Measurements from ENCODE around the gene ASAH2. TPM values are rescaled to one million over a fixed set of nuclear protein-coding genes. Genes with fewer than 3 reads are reported as not detected.
A peak's percentile ranks its signal among the peaks of the same experiment; 100 is the strongest.
"Not testable (repeated sequence)": the region's sequence is repeated elsewhere in the genome, so short reads cannot be mapped to it uniquely, and the experiment has no call there.

Gene ASAH2
- total RNA-seq, 3 donors from 2014 or later: 5.6 to 10.0 (median 7.7) TPM

DNA sequence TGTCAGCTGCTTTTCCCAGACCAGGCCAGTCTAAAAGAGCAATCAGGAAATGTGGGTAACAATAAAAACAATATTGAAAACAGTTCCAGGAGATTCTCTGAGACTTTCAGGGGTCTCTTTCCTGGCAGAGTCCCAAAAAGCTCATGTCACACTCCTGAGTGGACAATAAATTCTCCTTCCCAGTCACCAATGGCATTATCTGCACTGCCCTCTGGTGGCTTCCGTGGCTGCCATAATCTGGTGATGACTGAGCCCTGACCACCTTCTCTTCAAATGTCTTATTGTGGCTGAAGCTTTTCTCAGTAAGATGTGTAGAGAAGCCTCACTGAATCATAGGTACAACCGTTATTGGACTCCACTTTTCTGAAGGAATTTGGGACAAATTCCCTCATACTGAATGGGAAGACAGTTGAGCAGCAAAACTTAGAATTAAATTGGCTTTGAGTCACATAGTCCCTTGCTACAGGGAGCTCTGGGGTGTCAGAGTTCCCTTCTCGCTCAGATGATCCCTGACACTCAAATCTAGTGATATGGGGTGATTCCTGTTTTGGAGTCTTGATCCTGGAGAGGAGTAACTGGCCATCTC lies 24.4 kb upstream of the ASAH2 start:
- Mint-ChIP-seq H3K36me3 (ENCODE audit: insufficient read depth) (no peaks in the 10 kb centered on the region), H3K27me3 (ENCODE audit: low read depth) (peaks cover 19% of the 10 kb centered on the region), H3K4me1 (ENCODE audit: low read depth) (no peaks in the 10 kb centered on the region), H3K9me3 (no peaks in the 10 kb centered on the region), H3K4me3 (no peak overlapping the region)
- ATAC-seq: peak in 1 of 2 donors; percentile 58
- peak; percentile 11 for DNase-seq

GRCh38 chr10:50272531-50272930 lies 21.2 kb upstream of the ASAH2 start:
- Mint-ChIP-seq H3K4me3 (no peak overlapping the region), H3K9me3 (no peaks in the 10 kb centered on the region), H3K4me1 (ENCODE audit: low read depth) (no peaks in the 10 kb centered on the region), H3K27me3 (ENCODE audit: low read depth) (peaks cover 10% of the 10 kb centered on the region), H3K36me3 (ENCODE audit: insufficient read depth) (no peaks in the 10 kb centered on the region)
- no peak for ATAC-seq
- DNase-seq: no peak

DNA sequence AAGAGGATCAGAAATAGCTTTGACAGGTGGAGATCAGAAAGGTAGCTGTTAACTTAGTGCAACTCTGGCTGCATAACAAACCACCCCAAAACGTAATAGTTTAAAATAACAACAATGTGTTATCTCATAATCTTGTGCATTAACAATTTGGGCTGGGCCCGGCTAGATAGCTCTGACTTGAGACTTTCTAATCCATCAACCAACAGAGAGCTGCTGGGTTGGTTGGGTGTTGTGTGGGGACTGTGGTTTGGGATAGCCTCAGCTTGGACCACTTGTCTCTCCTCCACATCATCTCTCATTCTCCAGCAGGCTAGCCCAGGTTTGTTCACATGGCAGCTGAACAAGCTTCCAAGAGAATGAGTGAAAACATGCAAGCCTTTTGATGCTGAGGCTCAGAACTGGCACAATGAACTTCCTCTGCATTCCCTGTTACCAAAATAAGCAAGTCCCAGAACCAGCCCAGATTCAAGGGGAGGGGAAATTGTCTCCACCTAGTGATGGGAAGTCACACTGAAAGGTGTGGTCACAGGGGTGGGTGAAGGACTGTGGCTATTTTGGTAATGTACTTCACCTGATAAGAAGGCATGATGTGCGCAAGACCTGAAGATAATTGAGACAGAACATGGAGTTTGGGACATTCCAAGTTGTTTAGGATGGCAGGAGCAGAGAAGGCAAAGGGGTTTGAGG lies 20.4 kb upstream of the ASAH2 start:
- Mint-ChIP-seq H3K9me3 (no peaks in the 10 kb centered on the region), H3K4me3 (no peak overlapping the region), H3K36me3 (ENCODE audit: insufficient read depth) (no peaks in the 10 kb centered on the region), H3K27me3 (ENCODE audit: low read depth) (peaks cover 8% of the 10 kb centered on the region), H3K4me1 (ENCODE audit: low read depth) (no peaks in the 10 kb centered on the region)
- no peak for ATAC-seq
- DNase-seq: no peak

DNA sequence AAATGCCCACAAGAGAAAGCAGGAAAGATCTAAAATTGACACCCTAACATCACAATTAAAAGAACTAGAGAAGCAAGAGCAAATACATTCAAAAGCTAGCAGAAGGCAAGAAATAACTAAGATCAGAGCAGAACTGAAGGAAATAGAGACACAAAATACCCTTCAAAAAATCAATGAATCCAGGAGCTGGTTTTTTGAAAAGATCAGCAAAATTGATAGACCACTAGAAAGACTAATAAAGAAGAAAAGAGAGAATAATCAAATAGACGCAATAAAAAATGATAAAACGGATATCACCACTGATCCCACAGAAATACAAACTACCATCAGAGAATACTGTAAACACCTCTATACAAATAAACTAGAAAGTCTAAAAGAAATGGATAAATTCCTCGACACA lies 16.6 kb upstream of the ASAH2 start:
- not testable (repeated sequence) for H3K4me3 Mint-ChIP-seq; ATAC-seq; H3K4me1 Mint-ChIP-seq (ENCODE audit: low read depth)

DNA sequence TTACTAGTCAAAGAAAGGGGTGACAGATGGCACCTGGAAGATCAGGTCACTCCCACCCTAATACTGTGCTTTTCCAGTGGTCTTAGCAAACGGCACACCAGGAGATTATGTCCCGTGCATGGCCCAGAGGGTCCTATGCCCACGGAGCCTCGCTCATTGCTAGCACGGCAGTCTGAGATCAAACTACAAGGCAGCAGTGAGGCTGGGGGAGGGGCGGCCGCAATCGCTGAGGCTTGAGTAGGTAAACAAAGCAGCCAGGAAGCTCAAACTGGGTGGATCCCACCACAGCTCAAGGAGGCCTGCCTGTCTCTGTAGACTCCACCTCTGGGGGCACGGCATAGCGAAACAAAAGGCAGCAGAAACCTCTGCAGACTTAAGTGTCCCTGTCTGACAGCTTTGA lies 11.3 kb upstream of the ASAH2 start:
- H3K4me3 Mint-ChIP-seq; DNase-seq; H3K36me3 Mint-ChIP-seq (ENCODE audit: insufficient read depth); ATAC-seq; H3K9me3 Mint-ChIP-seq: not testable (repeated sequence)
- H3K4me1 Mint-ChIP-seq (ENCODE audit: low read depth): peaks cover 13% of the 10 kb centered on the region
- peaks cover 37% of the 10 kb centered on the region for H3K27me3 Mint-ChIP-seq (ENCODE audit: low read depth)

More for the DNA sequence above, 16.6 kb upstream of the ASAH2 start:
- not testable (repeated sequence) for H3K36me3 Mint-ChIP-seq (ENCODE audit: insufficient read depth); H3K9me3 Mint-ChIP-seq; DNase-seq
- peaks cover 25% of the 10 kb centered on the region for H3K27me3 Mint-ChIP-seq (ENCODE audit: low read depth)

- no peak overlapping the region for H3K4me3 Mint-ChIP-seq
- peaks cover 13% of the 10 kb centered on the region for H3K4me1 Mint-ChIP-seq (ENCODE audit: low read depth)
- no peak for DNase-seq
- ATAC-seq: peak; percentile 97 to 99
- H3K36me3 Mint-ChIP-seq (ENCODE audit: insufficient read depth): no peaks in the 10 kb centered on the region
- peaks cover 36% of the 10 kb centered on the region for H3K27me3 Mint-ChIP-seq (ENCODE audit: low read depth)
- no peaks in the 10 kb centered on the region for H3K9me3 Mint-ChIP-seq
These were observed 9.5 kb upstream of the ASAH2 start for GRCh38 chr10:50260791-50261281.

- DNase-seq (no peak), ATAC-seq (no peak)
- peaks cover 18% of the 10 kb centered on the region for H3K27me3 Mint-ChIP-seq (ENCODE audit: low read depth)
- H3K36me3 Mint-ChIP-seq (ENCODE audit: insufficient read depth): no peaks in the 10 kb centered on the region
- no peaks in the 10 kb centered on the region for H3K4me1 Mint-ChIP-seq (ENCODE audit: low read depth)
- no peaks in the 10 kb centered on the region for H3K9me3 Mint-ChIP-seq
- no peak overlapping the region for H3K4me3 Mint-ChIP-seq
These were observed 3.2 kb upstream of the ASAH2 start for GRCh38 chr10:50254479-50254878.

DNA sequence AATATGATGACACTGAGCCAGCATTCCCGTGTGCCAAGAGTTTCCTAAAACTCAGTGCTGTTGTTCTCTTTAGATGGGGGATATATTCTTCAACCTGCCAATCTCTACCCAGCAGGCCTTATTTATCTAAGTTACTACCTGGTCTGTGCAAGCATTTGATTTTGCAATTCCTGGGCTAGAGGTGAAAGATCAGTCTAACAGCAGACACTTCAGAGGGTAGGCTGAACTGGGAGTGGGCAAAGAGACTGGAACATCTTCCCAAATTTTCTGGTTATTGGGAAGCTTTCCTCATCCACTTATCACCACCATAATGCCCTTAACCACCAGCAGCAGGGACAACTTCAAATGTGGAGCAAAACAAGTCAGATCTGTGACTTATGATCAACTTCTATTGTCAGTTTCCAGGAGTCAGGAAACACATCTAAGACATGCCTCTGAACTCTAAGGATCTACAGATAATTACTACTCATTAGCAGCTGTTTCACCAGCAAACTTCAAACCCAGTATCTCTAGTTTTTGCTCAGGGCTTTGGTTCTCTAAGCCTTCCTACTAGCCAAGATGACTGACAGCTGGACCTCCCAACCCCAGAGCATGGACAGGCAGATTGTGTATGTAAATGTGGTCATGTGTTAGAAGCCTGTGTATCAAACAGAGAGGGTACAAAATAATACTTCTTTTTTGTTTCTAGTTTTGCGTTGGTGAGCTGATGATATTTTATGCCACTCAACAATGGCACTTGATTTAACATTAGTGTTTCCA lies 1.0 kb downstream of the ASAH2 start:
- H3K36me3 Mint-ChIP-seq (ENCODE audit: insufficient read depth): no peaks in the 10 kb centered on the region
- no peaks in the 10 kb centered on the region for H3K4me1 Mint-ChIP-seq (ENCODE audit: low read depth)
- no peak for ATAC-seq
- H3K27me3 Mint-ChIP-seq (ENCODE audit: low read depth): peaks cover 16% of the 10 kb centered on the region
- H3K4me3 Mint-ChIP-seq: no peak overlapping the region
- DNase-seq: no peak
- H3K9me3 Mint-ChIP-seq: no peaks in the 10 kb centered on the region

DNA sequence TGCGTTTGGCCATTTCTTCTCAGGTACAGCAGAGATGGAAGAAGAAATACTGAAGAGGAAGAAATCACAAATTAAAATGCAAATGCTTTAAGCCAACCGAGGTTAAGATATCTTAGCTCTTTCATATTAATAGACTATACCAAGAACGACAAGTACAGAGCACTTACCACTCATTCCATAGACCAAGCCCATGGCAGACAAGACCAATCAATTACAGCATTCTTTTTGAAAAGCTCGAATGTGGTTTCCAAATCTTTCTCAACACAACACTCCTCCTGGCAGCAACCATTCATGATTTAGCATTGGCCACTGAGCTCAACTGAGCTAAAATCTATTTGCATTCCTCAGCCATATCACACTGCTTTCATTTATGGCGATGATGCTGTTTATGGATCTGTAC lies 2.7 kb downstream of the ASAH2 start:
- H3K27me3 Mint-ChIP-seq (ENCODE audit: low read depth): peaks cover 16% of the 10 kb centered on the region

GRCh38 chr10:50248062-50248461 lies 3.3 kb downstream of the ASAH2 start:
- H3K36me3 Mint-ChIP-seq (ENCODE audit: insufficient read depth): no peaks in the 10 kb centered on the region
- peaks cover 14% of the 10 kb centered on the region for H3K27me3 Mint-ChIP-seq (ENCODE audit: low read depth)
- no peak overlapping the region for H3K4me3 Mint-ChIP-seq
- H3K4me1 Mint-ChIP-seq (ENCODE audit: low read depth): no peaks in the 10 kb centered on the region
- no peak for ATAC-seq
- no peaks in the 10 kb centered on the region for H3K9me3 Mint-ChIP-seq
- no peak for DNase-seq

More for the DNA sequence above, 2.7 kb downstream of the ASAH2 start:
- no peak overlapping the region for H3K4me3 Mint-ChIP-seq
- H3K36me3 Mint-ChIP-seq (ENCODE audit: insufficient read depth): no peaks in the 10 kb centered on the region
- H3K4me1 Mint-ChIP-seq (ENCODE audit: low read depth): no peaks in the 10 kb centered on the region
- ATAC-seq (no peak), DNase-seq (no peak)
- no peaks in the 10 kb centered on the region for H3K9me3 Mint-ChIP-seq

- no peak for ATAC-seq
- Mint-ChIP-seq H3K27me3 (ENCODE audit: low read depth) (peaks cover 10% of the 10 kb centered on the region), H3K9me3 (no peaks in the 10 kb centered on the region), H3K36me3 (ENCODE audit: insufficient read depth) (no peaks in the 10 kb centered on the region), H3K4me1 (ENCODE audit: low read depth) (no peaks in the 10 kb centered on the region), H3K4me3 (no peak overlapping the region)
- DNase-seq: no peak
These were observed 7.1 kb downstream of the ASAH2 start for GRCh38 chr10:50244201-50244600.

DNA sequence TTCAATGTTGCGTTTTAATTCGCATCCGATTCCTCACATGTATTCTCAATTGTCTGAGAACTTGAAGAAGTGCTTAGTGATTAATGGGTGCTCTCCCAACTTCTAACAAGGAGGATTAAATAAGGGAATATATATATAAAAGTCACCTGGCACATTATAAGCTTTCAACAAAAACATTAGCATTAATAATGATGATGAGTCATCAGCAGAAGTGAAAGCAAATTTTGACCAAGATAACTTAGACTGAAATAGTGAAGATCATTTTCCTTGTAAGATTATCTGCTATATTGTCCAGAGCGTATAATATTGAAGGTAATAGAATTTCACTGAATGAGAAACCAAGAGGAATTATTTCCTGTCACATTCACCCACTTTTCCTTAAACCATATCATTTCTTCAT lies 8.5 kb downstream of the ASAH2 start:
- no peak for DNase-seq
- no peaks in the 10 kb centered on the region for H3K9me3 Mint-ChIP-seq
- no peaks in the 10 kb centered on the region for H3K36me3 Mint-ChIP-seq (ENCODE audit: insufficient read depth)
- H3K4me3 Mint-ChIP-seq: no peak overlapping the region
- H3K27me3 Mint-ChIP-seq (ENCODE audit: low read depth): peaks cover 12% of the 10 kb centered on the region
- no peak for ATAC-seq
- no peaks in the 10 kb centered on the region for H3K4me1 Mint-ChIP-seq (ENCODE audit: low read depth)

DNA sequence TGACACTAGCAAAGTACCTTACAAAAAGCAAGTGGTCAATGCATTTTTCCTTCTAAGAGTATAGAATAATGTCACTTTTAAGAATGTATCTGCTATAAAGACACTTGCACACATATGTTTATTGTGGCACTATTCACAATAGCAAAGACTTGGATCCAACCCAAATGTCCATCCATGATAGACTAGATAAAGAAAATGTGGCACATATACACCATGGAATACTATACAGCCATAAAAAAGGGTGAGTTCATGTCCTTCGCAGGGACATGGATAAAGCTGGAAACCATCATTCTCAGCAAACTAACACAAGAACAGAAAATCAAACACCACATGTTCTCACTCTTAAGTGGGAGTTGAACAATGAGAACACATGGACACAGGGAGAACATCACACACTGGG lies 9.8 kb downstream of the ASAH2 start:
- DNase-seq; ATAC-seq; H3K36me3 Mint-ChIP-seq (ENCODE audit: insufficient read depth); H3K4me3 Mint-ChIP-seq; H3K9me3 Mint-ChIP-seq; H3K4me1 Mint-ChIP-seq (ENCODE audit: low read depth): not testable (repeated sequence)
- H3K27me3 Mint-ChIP-seq (ENCODE audit: low read depth): peaks cover 12% of the 10 kb centered on the region

DNA sequence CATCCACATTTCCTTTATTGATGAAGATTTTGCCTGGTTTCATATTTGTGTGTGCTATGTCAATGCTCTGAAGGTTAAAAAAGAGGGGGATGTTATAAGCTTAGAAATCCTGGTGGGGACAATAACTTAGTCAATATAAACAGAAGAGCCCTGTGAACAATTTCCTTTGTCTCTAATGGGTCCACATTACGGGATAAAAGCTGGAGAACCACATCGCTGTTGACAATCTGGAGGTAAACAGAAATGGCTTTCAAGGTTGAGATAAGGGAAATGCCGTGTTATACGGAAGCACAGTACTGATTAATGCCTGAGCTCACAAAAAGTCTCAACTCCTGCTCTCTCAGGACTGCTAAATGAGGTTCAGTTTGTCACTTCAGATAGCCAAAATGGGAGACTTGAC lies 16.8 kb downstream of the ASAH2 start:
- H3K4me1 Mint-ChIP-seq (ENCODE audit: low read depth): no peaks in the 10 kb centered on the region
- H3K27me3 Mint-ChIP-seq (ENCODE audit: low read depth): peaks cover 23% of the 10 kb centered on the region
- H3K9me3 Mint-ChIP-seq: no peaks in the 10 kb centered on the region
- DNase-seq: no peak
- H3K36me3 Mint-ChIP-seq (ENCODE audit: insufficient read depth): no peaks in the 10 kb centered on the region
- H3K4me3 Mint-ChIP-seq: no peak overlapping the region
- no peak for ATAC-seq

DNA sequence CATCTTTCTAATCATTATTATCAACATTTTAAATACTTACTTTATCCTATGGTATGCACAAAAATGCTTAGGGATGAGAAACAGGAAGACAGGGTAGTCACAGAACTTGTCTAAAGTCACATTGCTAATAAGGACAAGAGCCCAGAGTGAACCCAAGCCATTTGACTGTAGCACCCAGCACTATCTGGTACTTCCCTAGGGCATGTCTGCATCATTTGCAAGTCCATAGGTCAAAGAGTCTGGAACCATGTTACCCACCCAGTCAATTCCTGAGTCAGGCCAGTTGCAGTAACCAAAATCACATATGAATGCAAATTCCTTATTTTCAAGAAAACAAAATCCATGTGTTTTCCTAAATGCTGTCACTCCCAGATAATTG lies 19.1 kb downstream of the ASAH2 start:
- Mint-ChIP-seq H3K4me3 (no peak overlapping the region), H3K27me3 (ENCODE audit: low read depth) (peaks cover 23% of the 10 kb centered on the region), H3K9me3 (no peaks in the 10 kb centered on the region), H3K36me3 (ENCODE audit: insufficient read depth) (no peaks in the 10 kb centered on the region), H3K4me1 (ENCODE audit: low read depth) (no peaks in the 10 kb centered on the region)
- ATAC-seq: no peak
- no peak for DNase-seq
